Stimulated activated CD8-positive, alpha-beta memory T cell treated with anti-CD3 and anti-CD28 coated beads, Interleukin-7, amount 100 ng/mL, for 48 hours (primary cell): ENCODE data around the gene PTPRT.

ENCODE experiments used
- DNase-seq, 2 donors: peaks; one replicate each; pipeline ENCODE4 v3.0.0-alpha.2; 2020; ENCODE audit warnings: low read depth in 1 of 2; ENCODE audit errors: extremely low read depth in 1 of 2

PTPRT gene

GRCh38 chr20:43124241-43124640 lies 65.5 kb downstream of the PTPRT start:
- no peak for DNase-seq

- DNase-seq, result no peak
Measured at GRCh38 chr20:43123180-43123579, 66.5 kb downstream of the PTPRT start.

- DNase-seq, result no peak
Measured at GRCh38 chr20:43119720-43120119, 70.0 kb downstream of the PTPRT start.

GRCh38 chr20:43102394-43102793 lies 87.3 kb downstream of the PTPRT start:
- no peak for DNase-seq

GRCh38 chr20:43096931-43097260 lies 92.8 kb downstream of the PTPRT start:
- no peak for DNase-seq

GRCh38 chr20:43096126-43096930 lies 93.4 kb downstream of the PTPRT start:
- DNase-seq, result no peak

GRCh38 chr20:43095034-43095433 lies 94.7 kb downstream of the PTPRT start:
- no peak for DNase-seq

GRCh38 chr20:43092386-43093088 lies 97.2 kb downstream of the PTPRT start:
- no peak for DNase-seq

GRCh38 chr20:43068482-43068881 lies 121.2 kb downstream of the PTPRT start:
- DNase-seq, result no peak

- DNase-seq, result no peak
Measured at GRCh38 chr20:43066125-43066524, 123.6 kb downstream of the PTPRT start.

- no peak for DNase-seq
Measured at GRCh38 chr20:43065299-43065698, 124.4 kb downstream of the PTPRT start.

GRCh38 chr20:43058077-43058476 lies 131.6 kb downstream of the PTPRT start:
- no peak for DNase-seq

GRCh38 chr20:43057317-43057716 lies 132.4 kb downstream of the PTPRT start:
- DNase-seq, result no peak

GRCh38 chr20:43055181-43055884 lies 134.4 kb downstream of the PTPRT start:
- no peak for DNase-seq

- DNase-seq, result no peak
Measured at GRCh38 chr20:43052532-43052931, 137.2 kb downstream of the PTPRT start.

GRCh38 chr20:43046966-43047365 lies 142.7 kb downstream of the PTPRT start:
- DNase-seq, result no peak

GRCh38 chr20:43043887-43044286 lies 145.8 kb downstream of the PTPRT start:
- DNase-seq, result no peak

GRCh38 chr20:43040427-43040826 lies 149.3 kb downstream of the PTPRT start:
- no peak for DNase-seq

GRCh38 chr20:43037605-43038309 lies 151.9 kb downstream of the PTPRT start:
- no peak for DNase-seq

- DNase-seq, result no peak
Measured at GRCh38 chr20:43034981-43035724, 154.6 kb downstream of the PTPRT start.

- DNase-seq, result no peak
Measured at GRCh38 chr20:43032459-43032858, 157.2 kb downstream of the PTPRT start.
